ENCODE results near the gene IPCEF1.
"Not testable (repeated sequence)": the region's sequence is repeated elsewhere in the genome, so short reads cannot be mapped to it uniquely, and the experiment has no call there.

Gene IPCEF1

GRCh38 chr6:154242617-154243357, 113.8 kb downstream of the IPCEF1 start:
- no peak for DNase-seq

GRCh38 chr6:154241581-154241980, 115.0 kb downstream of the IPCEF1 start:
- DNase-seq: no peak

GRCh38 chr6:154241061-154241460, 115.5 kb downstream of the IPCEF1 start:
- DNase-seq: not testable (repeated sequence)

- no peak for DNase-seq
These were observed 117.2 kb downstream of the IPCEF1 start for GRCh38 chr6:154239392-154239791.

- no peak for DNase-seq
These were observed 117.8 kb downstream of the IPCEF1 start for GRCh38 chr6:154238831-154239230.

GRCh38 chr6:154236646-154237301, 119.8 kb downstream of the IPCEF1 start:
- no peak for DNase-seq

- DNase-seq: no peak
These were observed 122.4 kb downstream of the IPCEF1 start for GRCh38 chr6:154234019-154234772.

GRCh38 chr6:154233383-154233782, 123.2 kb downstream of the IPCEF1 start:
- no peak for DNase-seq

GRCh38 chr6:154232013-154232910, 124.3 kb downstream of the IPCEF1 start:
- DNase-seq: no peak

- no peak for DNase-seq
These were observed 125.5 kb downstream of the IPCEF1 start for GRCh38 chr6:154230910-154231595.

- no peak for DNase-seq
These were observed 126.2 kb downstream of the IPCEF1 start for GRCh38 chr6:154230393-154230792.

GRCh38 chr6:154229786-154230185, 126.8 kb downstream of the IPCEF1 start:
- DNase-seq: no peak

- no peak for DNase-seq
These were observed 128.1 kb downstream of the IPCEF1 start for GRCh38 chr6:154228521-154228905.

GRCh38 chr6:154227862-154228520, 128.6 kb downstream of the IPCEF1 start:
- DNase-seq: no peak

- DNase-seq: no peak
These were observed 130.1 kb downstream of the IPCEF1 start for GRCh38 chr6:154226461-154226860.

- no peak for DNase-seq
These were observed 133.3 kb downstream of the IPCEF1 start for GRCh38 chr6:154223296-154223695.

GRCh38 chr6:154222716-154223115, 133.9 kb downstream of the IPCEF1 start:
- no peak for DNase-seq

- DNase-seq: no peak
These were observed 137.4 kb downstream of the IPCEF1 start for GRCh38 chr6:154219250-154219649.

- no peak for DNase-seq
These were observed 137.8 kb downstream of the IPCEF1 start for GRCh38 chr6:154218787-154219186.

GRCh38 chr6:154218301-154218700, 138.3 kb downstream of the IPCEF1 start:
- DNase-seq: no peak

- no peak for DNase-seq
These were observed 142.8 kb downstream of the IPCEF1 start for GRCh38 chr6:154213782-154214181.

GRCh38 chr6:154210678-154211077, 145.9 kb downstream of the IPCEF1 start:
- DNase-seq: no peak
